Stimulated activated naive CD8-positive, alpha-beta T cell treated with anti-CD3 and anti-CD28 coated beads, Interleukin-15, Interleukin-2, amounts not matched to agents 100 U/mL and 50 U/mL, for 24 hours (primary cell): Measurements from ENCODE around the gene EIF5B.
A peak's percentile ranks its signal among the peaks of the same experiment; 100 is the strongest.
"Not testable (repeated sequence)": the region's sequence is repeated elsewhere in the genome, so short reads cannot be mapped to it uniquely, and the experiment has no call there.

Experiments
- ATAC-seq: fragments of 150-1000 bp; cut with Tn5 transposase; one replicate; pipeline ENCODE4 v1.10.0; 2021
- DNase-seq: peaks from one replicate; pipeline ENCODE4 v3.0.0; 2021

EIF5B gene, protein sequence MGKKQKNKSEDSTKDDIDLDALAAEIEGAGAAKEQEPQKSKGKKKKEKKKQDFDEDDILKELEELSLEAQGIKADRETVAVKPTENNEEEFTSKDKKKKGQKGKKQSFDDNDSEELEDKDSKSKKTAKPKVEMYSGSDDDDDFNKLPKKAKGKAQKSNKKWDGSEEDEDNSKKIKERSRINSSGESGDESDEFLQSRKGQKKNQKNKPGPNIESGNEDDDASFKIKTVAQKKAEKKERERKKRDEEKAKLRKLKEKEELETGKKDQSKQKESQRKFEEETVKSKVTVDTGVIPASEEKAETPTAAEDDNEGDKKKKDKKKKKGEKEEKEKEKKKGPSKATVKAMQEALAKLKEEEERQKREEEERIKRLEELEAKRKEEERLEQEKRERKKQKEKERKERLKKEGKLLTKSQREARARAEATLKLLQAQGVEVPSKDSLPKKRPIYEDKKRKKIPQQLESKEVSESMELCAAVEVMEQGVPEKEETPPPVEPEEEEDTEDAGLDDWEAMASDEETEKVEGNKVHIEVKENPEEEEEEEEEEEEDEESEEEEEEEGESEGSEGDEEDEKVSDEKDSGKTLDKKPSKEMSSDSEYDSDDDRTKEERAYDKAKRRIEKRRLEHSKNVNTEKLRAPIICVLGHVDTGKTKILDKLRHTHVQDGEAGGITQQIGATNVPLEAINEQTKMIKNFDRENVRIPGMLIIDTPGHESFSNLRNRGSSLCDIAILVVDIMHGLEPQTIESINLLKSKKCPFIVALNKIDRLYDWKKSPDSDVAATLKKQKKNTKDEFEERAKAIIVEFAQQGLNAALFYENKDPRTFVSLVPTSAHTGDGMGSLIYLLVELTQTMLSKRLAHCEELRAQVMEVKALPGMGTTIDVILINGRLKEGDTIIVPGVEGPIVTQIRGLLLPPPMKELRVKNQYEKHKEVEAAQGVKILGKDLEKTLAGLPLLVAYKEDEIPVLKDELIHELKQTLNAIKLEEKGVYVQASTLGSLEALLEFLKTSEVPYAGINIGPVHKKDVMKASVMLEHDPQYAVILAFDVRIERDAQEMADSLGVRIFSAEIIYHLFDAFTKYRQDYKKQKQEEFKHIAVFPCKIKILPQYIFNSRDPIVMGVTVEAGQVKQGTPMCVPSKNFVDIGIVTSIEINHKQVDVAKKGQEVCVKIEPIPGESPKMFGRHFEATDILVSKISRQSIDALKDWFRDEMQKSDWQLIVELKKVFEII

DNA sequence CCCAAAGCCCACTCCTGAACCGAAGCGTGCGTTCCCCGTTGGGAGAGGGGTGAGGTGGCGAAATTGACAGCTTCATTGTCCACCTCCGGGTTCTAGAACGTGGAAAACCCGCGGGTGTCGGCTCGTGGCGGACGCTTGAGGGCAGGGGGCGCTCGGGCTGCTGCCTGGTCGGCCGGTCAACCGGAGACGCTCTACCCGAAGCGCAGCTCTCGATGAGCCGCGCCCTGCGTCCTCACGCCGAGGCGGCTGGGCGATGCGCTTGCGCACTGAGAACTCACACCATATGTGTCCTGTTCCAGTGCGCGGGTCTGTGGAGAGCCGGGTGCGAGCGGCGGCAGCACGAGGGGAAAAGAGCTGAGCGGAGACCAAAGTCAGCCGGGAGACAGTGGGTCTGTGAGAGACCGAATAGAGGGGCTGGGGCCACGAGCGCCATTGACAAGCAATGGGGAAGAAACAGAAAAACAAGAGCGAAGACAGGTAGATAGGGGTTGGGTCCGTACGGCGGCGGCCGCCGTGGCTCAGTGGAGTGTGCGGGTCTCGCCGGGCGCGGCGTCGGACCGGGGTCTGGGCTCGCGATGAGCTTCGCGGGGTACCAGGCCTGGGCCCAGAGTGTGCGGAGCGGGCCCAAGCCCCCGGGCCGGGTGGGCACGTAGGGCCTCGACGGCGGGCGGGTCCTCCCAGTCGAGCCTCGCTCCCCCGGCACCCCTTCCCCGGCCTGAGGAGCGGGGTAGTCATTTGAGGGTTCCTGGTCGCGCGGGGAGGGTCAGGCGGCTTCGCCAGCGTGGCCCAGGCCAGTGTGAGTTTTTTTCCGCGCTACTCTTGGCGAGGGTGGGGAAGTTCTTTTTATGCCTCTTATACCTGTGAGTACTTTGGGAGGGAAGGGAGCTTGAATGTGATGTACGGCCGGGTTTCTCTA lies at the start of gene EIF5B:
Gene EIF5B, plus strand, starts transcription at position 277 of the 916 bp plus-strand sequence. Its CDS starts 166 bp downstream, at position 443.
- peak; percentile 85 for ATAC-seq
- DNase-seq = peak; percentile 96

DNA sequence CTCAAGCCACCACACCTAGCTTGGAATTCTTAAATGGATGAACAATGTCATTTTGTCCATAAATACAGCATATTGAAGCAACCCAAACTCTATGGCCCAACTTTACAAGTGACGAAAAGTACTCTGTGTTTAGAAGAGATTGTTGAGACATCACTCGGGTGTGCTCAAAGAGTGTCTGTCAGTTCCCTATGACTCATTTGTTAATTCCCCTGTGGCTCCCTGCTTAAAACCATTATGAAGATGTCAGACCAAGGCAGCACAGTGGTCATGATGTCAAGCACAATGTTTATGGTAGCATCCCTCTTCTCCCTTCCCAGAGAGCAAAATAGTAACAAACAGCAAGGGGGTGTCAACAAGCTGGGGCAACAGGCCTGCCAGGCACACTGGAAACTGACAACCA lies 39.2 kb upstream of the EIF5B start:
- DNase-seq (no peak), ATAC-seq (no peak)

DNA sequence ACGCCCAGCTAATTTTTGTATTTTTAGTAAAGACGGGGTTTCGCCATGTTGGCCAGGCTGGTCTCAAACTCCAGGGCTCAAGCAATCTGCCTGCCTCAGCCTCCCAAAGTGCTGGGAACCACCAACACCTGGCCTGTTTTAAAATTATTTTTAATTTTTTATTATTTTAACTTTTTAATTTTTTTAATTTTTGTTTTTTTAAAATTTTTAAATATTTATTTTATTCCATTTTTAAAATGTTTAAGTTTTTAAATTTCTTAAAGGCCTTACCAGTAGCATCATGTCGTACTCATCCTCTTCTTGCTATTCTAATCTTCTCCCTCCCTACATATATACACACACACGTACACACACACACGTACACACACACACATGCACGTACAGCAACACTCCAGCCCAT lies 37.6 kb upstream of the EIF5B start:
- ATAC-seq (no peak), DNase-seq (no peak)

DNA sequence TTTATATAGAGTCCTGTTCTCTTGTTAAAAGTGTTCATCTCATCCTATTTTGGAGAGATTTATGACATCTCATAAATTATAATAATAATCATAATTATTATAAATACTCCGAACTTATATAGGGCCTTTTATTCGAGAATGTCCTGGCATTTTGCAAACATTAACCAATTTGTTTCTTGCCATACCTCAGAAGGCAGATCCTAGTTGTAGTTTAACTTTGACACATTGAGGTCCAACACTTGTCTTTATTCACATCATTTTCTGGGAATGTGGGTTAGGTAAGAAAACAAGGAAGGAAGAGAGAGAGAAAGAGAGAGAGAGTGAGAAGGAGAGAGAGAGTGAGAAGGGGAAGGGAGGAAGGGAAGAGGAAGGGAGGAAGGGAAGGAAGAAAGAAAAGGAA lies 36.1 kb upstream of the EIF5B start, which contains the start of gene LYG1:
Gene LYG1, minus strand, starts transcription at position 101 of the 400 bp plus-strand sequence. CDS start 5,527 bp downstream, outside the sequence.
- not testable (repeated sequence) for DNase-seq, ATAC-seq

DNA sequence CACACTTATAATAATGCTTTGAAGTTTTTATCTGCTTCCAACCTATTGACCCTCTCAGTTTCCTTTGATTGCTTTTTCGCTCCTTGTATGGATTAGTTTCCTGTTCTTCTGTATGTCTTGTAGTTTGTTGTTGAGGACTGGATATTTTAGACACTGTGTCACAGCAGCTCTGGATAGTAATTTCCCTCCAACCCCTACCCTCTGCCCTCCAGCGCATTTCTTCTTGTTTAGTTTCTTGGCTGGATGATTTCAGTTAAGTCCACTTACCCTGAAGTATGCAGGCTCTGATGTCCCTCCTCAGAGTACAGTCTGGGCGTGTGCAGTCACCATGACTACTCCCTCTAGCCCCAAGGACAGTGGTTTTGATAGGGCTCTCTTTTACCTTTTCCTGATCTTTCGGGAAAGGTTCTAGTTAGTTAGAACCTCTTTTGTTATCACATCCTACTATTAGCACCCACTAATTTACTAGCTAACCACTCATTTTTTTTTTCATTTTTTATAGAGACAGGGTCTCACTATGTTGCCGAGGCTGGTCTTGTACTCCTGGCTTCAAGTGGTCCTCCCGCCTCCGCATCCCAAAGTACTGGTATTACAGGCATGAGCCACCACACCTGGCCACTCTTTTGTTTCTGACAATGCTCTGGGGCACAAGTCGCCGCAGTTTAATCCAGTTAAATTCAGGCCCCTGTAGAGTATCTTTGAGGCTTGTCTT lies 19.9 kb upstream of the EIF5B start:
- DNase-seq (no peak), ATAC-seq (no peak)

DNA sequence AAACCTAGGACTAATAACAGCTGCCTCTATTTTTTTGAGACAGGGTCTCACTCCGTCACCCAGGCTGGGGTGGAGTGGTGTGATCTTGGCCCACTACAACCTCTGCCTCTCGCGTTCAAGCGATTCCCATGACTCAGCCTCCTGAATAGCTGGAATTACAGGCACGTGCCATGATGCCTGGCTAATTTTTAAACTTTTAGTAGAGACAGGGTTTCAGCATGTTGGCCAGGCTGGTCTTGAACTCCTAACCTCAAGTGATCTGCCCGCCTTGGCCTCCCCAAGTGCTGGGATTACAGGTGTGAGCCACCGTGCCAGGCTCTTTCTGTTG lies 19.4 kb upstream of the EIF5B start:
- ATAC-seq, DNase-seq: not testable (repeated sequence)

DNA sequence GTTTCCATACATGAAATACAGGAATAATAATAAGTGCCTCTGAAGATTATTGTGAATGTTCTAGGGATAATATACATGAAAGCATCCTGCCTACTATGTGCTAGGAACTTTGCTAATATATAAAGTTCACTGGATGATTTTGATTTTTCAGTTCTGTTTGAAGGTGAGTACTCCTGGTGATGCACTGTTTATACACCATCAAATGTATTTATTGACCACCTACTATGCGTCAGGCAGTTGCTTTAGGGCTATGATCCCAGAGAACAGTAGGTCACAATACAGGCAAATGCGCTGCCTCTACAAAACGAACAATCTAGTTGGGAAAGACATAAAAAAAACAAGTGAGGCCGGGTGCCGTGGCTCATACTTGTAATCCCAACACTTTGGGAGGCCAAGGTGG lies 11.8 kb upstream of the EIF5B start:
- ATAC-seq (no peak), DNase-seq (no peak)

DNA sequence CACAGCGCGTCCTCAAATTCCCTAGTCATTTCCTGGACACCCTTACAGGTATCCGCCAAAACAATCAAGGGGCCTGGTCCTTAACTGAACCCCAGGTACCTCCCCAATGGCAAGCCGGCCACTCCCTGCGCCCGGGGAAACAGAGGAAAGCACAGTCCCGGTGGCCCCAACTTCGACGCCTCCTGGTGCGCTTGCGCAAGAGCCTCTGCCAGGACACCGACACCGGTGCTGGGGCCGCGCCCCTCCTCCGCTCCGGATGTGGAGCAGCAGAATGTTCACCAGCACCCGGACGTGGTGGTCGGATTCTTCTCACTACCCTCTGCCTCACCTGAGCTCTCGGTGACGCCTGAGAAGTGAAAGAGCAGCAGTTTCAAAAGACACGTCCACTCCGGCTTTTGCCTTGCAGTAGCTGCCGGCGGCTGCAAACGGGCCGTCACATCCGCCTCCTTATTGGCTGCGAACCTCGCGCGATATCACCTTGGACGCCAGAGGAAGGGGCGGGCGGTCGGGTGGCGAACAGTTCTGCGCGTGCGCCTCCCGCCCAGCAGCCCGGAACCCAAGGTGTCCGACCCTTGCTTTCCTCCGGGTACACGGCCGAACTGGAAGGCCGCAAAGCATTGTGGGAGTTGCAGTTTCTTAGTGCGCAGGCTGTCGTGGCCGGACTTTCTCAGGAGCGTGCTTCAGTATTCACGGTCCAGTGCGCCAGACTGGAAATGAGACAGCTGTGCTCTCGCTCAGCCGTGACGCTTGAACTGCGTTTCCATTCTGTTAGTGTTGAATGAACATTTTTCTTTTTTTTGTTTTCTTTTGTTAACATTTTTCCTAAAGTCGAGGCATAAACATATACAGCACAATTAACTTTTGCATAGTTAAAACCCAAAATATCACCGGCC lies 1.0 kb upstream of the EIF5B start, which contains the start of gene TXNDC9:
Gene TXNDC9, minus strand, starts transcription at position 423 of the 893 bp plus-strand sequence. CDS start 3,123 bp downstream, outside the sequence.
- ATAC-seq (peak; percentile 82), DNase-seq (peak; percentile 97)

DNA sequence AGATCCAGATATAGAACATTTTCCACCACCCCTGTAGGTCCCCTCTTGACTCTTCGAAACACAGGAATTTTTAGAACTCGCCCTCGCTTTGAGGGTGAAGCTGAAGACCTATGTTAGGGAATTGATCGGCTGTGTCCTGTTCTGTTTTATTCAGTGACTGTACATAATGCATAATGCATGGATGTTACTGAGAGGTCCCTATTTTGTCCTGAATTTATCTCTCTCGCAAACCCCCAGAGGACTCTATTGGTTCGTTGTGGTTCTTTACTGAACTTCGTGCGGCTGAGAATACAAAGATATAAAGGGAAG lies 431 bp upstream of the EIF5B start:
- ATAC-seq (no peak), DNase-seq (no peak)

DNA sequence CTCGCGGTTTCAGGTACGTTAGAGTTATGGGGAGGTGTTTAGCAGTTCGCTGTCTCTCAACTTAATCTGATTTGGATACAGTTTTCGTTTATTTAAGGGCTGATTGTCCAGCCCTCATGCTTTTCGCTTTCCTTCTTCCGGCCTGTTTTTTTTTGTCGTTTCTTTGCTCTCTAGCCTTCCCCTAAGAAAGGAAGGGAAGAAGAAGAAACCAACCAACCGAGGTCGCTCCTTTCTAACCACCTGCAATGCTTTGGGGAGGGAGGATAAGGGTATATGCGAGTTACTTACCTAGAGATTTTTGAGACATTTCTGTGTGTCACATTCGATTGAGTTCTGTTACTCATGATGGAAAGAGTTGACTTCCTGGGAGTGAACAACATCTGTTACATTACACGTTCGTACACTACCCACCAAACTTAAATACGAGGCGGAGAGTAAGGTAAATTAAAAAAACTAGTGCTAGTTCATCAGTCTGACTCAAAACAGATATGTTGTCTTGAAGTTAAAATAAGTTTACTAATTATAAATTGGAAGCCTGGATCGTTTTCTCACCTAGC lies 918 bp downstream of the EIF5B start:
- ATAC-seq = no peak
- DNase-seq = no peak

DNA sequence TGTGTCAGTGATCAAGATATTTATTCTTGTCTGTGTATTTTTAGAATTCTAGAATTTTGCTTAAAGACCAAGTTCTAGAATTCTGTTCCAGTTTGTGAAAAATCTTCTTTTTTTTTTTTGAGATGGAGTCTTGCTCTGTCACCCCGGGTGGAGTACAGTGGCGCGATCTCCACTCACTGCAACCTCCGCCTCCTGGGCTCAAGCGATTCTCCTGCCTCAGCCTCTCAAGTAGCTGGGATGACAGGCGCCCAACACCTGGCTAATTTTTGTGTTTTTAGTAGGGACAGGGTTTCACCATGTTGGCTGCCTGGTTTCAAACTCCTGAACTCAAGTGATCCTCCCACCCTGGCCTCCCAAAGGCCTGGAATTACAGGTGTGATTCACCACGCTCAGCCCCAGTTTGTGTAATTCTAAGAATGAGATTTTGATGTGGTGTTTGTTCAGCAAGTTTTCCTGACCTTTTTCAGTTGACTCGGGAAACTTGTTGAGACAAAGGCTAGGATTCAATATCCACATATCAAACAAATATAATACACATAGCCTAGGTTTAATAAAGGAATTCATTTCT lies 3.6 kb downstream of the EIF5B start:
- no peak for DNase-seq
- ATAC-seq = no peak

DNA sequence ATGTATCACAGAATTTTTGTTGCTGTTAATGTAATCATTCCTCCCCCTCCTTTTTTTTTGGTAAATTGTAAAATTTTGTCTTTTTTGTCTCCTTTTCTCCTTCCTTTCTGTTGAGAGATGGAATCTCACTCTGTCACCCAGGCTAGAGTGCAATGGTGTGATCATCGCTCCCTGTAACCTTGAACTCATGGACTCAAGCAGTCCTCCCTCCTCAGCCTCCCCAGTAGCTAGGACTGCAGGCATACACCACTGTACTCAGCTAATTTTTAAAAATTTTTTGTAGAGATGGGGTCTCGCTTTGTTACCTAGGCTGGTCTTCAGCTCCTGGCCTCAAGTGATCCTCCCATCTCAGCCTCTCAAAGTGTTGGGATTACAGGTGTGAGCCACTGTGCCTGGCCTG lies 5.3 kb downstream of the EIF5B start:
- ATAC-seq = no peak
- no peak for DNase-seq

DNA sequence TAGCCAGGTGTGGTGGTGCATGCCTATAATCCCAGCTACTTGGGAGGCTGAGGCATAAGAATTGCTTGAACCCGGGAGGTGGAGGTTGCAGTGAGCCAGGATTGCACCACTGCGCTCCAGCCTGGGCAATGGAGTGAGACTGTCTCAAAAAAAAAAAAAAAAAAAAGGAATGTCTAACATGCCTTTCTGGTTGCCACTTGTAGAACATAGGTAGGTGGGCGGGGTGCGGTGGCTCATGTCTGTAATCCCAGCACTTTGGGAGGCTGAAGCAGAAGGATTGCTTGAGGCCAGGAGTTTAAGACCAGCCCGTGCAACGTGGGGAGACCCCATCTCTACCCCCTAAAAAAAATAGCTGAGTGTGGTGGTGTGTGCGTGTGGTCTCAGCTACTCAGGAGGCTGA lies 8.3 kb downstream of the EIF5B start:
- not testable (repeated sequence) for ATAC-seq, DNase-seq

DNA sequence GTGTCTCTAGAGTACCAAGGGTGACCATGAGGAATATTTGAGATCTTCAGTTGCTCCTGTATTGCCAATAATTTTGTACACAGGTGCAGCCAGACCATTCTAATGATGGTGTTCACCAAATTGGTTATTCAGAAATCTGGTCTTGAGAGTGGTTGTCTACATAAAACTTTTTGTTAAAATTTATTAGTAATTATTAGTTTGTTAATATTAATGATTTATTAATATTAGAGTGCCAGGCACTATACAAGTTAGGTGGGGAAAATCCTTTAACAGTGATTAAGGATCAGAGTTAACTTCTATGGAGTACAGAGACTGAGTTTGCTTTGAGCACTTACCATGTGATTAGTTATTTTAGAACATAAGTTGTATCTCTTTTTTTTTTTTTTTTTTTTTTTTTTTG lies 9.0 kb downstream of the EIF5B start:
- no peak for ATAC-seq
- DNase-seq = no peak

DNA sequence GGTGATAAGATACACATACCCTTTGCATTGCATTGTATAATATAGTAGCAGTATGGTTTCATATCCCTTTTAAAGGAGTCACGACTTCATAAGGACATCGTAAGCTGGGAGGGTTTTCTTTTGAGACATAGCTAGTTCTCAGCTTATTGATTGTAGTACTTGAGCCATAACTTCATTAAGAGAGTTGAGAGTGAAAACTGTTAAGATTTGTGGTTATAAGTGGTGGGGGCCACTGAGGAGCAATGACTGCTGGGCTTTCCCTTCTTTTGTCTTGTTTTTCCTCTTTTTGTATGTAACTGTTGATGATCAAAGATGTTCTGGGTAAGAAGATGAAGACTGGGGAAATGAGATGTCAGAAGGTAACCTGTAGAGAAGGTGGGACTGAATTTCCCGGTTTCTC lies 11.0 kb downstream of the EIF5B start:
- DNase-seq (no peak), ATAC-seq (peak; percentile 59)

DNA sequence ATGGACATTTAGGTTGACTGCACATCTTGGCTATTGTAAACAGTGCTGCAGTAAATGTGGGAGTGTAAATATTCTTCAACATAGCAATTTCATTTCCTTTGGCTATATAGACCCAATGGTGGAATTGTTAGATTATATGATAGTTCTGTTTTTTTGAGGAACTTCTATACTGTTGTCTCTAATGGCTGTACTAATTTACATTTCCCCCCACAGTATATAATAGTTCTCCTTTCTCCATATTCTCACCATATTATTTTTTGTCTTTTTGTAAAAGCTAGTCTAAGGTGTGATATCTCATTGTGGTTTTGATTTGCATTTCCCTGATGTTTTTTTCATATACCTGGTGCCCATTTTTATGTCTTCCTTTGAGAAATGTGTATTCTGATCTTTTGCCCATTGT lies 13.0 kb downstream of the EIF5B start:
- DNase-seq (no peak), ATAC-seq (no peak)

DNA sequence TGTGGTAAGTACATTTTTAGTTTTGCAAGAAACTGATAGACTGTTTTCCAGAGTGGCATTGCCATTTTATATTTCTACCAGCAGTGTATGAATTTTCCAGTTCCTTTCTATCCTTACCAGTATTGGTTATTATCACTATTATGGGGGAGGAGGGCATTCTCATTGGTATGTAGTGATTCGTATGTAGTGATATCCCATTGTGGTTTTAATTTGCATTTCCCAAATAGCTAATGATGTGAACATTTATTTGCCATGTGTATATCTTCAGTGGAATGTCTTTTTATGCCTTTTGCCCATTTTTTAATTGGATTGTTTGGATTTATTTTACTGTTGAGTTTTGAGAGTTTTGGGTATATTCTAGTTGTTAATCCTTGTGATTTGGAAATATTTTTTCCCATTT lies 16.9 kb downstream of the EIF5B start:
- no peak for DNase-seq

DNA sequence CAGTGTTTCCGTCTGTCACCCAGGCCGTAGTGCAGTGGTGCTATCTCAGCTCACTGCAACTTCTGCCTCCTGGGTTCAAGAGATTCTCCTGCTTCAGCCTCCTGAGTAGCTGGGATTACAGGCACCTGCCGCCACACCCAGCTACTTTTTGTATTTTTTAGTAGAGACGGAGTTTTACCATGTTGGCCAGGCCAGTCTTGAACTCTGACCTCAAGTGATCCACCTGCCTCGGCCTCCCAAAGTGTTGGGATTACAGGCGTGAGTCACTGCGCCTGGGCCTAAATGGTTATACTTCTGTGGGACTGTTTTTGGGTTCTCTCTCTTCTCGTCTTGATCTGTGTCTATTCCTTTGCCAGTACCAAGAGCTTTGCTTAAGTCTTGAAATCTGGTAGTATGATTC lies 17.6 kb downstream of the EIF5B start:
- DNase-seq, ATAC-seq: not testable (repeated sequence)

More for the DNA sequence above, 16.9 kb downstream of the EIF5B start:
- ATAC-seq = no peak

DNA sequence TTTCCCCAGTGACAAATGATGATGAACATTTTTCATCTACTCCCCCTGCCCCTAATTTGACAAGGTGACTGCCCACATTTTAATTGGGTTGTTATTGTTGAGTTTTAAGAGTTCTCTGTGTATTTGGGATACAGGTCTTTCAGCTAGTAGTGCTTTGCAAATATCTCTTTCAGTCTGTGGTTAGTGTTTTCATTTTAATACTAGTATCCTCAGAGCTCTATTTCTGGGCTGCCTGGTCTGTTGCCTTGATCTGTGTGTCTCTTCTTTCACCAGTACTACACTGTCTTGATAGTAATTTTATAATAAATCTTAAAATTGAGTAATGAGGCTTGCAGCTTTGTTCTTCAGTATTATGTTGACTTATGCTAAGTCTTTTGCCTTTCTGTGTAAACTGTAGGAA lies 19.7 kb downstream of the EIF5B start:
- DNase-seq = no peak
- no peak for ATAC-seq
